ENCODE results near the gene RUNX2.

RUNX2 gene

DNA sequence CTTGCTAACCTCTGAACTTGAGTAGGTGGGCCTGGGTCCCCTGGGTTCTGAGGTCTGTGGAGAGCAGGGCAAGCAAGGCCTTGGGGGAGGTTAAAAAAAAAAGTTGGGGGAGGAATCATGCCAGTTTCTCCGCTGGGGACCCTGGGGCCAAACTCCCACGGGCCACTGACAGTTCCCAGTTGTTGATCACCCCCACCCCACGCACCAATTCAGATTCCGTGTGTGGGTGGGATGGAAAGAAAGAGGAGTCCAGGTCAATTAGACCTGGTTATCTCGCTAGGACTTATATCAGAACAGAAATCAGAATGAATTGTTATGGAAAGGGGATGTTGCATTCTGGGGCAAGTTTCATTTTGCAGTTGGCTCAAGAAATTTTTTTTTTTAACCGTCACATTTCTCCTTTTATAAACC is 96.3 kb downstream of the RUNX2 start:
- TF ChIP-seq TAF1 (IDR thresholded peaks at IDR 0.05; ENCODE audit: low read depth) (no peak), CEBPB (IDR thresholded peaks at IDR 0.05) (no peak)
- TF ChIP-seq, protein P1, sequence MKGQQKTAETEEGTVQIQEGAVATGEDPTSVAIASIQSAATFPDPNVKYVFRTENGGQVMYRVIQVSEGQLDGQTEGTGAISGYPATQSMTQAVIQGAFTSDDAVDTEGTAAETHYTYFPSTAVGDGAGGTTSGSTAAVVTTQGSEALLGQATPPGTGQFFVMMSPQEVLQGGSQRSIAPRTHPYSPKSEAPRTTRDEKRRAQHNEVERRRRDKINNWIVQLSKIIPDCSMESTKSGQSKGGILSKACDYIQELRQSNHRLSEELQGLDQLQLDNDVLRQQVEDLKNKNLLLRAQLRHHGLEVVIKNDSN (IDR thresholded peaks at IDR 0.05) = no peak

DNA sequence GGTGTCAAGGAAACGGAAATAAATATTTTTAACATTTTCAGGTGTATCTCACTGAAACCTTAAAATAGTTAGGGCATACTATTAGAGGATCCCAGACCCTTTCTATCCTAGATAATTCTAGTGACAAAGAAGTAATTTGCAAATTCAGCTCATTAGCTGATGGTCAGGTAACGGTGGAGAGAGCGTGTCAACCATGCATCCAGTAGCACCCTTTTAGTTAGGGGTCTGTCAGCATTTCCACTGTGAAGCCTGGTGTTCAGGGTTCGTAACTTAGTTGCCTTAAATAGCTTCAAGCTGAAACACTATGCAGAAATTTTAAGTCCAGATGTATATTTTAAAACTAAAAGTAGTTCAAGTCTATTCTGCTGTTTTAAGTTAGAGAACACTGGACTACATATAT is 98.1 kb downstream of the RUNX2 start:
- TF ChIP-seq, protein P1 (IDR thresholded peaks at IDR 0.05) = no peak
- TF ChIP-seq YY1 (IDR thresholded peaks at IDR 0.05; ENCODE audit: low read depth) = no peak
- TF ChIP-seq, protein P2, sequence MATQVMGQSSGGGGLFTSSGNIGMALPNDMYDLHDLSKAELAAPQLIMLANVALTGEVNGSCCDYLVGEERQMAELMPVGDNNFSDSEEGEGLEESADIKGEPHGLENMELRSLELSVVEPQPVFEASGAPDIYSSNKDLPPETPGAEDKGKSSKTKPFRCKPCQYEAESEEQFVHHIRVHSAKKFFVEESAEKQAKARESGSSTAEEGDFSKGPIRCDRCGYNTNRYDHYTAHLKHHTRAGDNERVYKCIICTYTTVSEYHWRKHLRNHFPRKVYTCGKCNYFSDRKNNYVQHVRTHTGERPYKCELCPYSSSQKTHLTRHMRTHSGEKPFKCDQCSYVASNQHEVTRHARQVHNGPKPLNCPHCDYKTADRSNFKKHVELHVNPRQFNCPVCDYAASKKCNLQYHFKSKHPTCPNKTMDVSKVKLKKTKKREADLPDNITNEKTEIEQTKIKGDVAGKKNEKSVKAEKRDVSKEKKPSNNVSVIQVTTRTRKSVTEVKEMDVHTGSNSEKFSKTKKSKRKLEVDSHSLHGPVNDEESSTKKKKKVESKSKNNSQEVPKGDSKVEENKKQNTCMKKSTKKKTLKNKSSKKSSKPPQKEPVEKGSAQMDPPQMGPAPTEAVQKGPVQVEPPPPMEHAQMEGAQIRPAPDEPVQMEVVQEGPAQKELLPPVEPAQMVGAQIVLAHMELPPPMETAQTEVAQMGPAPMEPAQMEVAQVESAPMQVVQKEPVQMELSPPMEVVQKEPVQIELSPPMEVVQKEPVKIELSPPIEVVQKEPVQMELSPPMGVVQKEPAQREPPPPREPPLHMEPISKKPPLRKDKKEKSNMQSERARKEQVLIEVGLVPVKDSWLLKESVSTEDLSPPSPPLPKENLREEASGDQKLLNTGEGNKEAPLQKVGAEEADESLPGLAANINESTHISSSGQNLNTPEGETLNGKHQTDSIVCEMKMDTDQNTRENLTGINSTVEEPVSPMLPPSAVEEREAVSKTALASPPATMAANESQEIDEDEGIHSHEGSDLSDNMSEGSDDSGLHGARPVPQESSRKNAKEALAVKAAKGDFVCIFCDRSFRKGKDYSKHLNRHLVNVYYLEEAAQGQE (IDR thresholded peaks at IDR 0.05; ENCODE audit: low read depth) = no peak
- TF ChIP-seq ZBTB7A (IDR thresholded peaks at IDR 0.05; ENCODE audit: low read depth) = no peak
- no peak for TF ChIP-seq EP300 (IDR thresholded peaks at IDR 0.05; ENCODE audit: borderline replicate concordance)
- TF ChIP-seq CEBPB (IDR thresholded peaks at IDR 0.05) = no peak
- TF ChIP-seq, protein P3, sequence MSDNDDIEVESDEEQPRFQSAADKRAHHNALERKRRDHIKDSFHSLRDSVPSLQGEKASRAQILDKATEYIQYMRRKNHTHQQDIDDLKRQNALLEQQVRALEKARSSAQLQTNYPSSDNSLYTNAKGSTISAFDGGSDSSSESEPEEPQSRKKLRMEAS (IDR thresholded peaks at IDR 0.05) = no peak
- TF ChIP-seq CREB1 (IDR thresholded peaks at IDR 0.05; ENCODE audit: low read depth) = no peak
- no peak for TF ChIP-seq FOXM1 (IDR thresholded peaks at IDR 0.05; ENCODE audit: borderline replicate concordance, low read depth)
- no peak for TF ChIP-seq EGR1 (IDR thresholded peaks at IDR 0.05)

DNA sequence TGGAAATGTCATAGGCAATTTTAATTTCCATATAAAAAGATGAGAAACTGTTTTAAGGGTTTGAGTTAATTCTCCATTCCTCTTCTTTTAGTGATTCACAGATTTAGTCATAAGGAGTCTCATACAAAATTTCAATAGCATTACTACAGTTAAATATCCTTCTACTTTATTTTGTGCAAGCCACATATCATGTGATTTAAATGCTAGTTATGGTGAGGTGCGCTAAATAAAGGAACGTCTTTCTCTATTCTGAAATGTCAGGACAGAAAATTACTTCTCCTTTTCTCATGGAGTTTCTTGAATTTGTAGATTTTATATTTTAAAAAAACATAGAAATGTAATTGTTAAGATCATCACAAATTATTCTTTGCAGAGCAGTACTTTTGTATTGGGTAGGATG is 99.6 kb downstream of the RUNX2 start:
- TF ChIP-seq FOXM1 (IDR thresholded peaks at IDR 0.05; ENCODE audit: borderline replicate concordance, low read depth) (no peak), ZBTB7A (IDR thresholded peaks at IDR 0.05; ENCODE audit: low read depth) (no peak), TEAD4 (IDR thresholded peaks at IDR 0.05) (no peak), RAD21 (IDR thresholded peaks at IDR 0.05; ENCODE audit: low read depth) (no peak), YY1 (IDR thresholded peaks at IDR 0.05; ENCODE audit: low read depth) (no peak), TAF1 (IDR thresholded peaks at IDR 0.05; ENCODE audit: low read depth) (no peak)
- TF ChIP-seq, protein P2 (IDR thresholded peaks at IDR 0.05; ENCODE audit: low read depth) = no peak

DNA sequence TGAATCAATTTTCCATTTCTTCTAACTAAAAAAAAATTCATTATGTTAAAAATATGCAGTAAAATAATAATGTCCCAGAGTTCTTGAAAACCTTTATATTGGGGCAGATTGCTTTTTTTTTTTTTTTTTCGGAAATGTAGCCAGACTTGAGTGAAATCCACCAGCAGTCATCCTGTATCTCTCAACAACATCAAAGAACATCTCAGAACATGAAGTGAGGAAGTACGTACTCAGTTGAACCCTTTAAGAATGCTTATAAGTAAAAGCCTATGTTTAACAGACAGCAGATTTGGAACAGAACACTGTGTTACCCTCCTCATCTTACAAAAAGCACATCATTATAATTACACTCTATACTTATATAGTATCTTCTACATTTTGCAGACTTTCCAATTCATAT is 100.6 kb downstream of the RUNX2 start:
- TF ChIP-seq TAF1 (IDR thresholded peaks at IDR 0.05; ENCODE audit: low read depth) (no peak), EP300 (IDR thresholded peaks at IDR 0.05; ENCODE audit: borderline replicate concordance) (no peak)
- TF ChIP-seq, protein P1 (IDR thresholded peaks at IDR 0.05) = no peak

DNA sequence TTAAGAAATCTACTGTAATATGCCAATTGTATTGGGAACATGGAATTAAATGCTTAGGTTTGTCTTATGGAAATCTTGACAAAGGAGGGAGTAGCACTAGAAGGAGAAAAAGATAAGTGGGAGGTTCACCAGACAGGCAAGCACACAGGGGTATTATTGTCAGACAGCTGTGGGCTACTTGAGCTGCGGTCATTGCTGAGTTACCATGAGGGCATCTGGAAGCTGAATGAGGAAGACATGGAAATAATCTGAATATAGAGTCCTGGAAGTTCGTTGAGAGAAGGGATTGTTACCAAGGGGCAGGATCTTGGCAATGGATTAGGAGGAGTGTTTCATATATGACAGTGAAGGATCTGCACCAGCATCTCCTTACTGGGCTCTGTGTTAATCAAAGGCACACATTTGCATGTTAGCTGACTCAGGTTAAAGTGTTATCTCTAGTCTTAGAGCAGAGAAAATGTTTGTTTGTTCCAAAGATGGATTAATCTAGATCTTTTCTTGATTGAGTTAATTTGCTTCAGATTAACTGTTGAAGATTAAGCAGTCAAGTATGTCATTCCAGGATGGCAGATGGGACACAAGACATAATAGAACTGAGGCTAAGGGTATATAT is 102.6 kb downstream of the RUNX2 start:
- TF ChIP-seq RAD21 (IDR thresholded peaks at IDR 0.05; ENCODE audit: low read depth) = no peak
- TF ChIP-seq FOXM1 (IDR thresholded peaks at IDR 0.05; ENCODE audit: borderline replicate concordance, low read depth) = no peak
- TF ChIP-seq TCF12 (IDR thresholded peaks at IDR 0.05; ENCODE audit: low read depth) = no peak
- TF ChIP-seq EGR1 (IDR thresholded peaks at IDR 0.05) = no peak
- TF ChIP-seq, protein P3 (IDR thresholded peaks at IDR 0.05) = no peak
- TF ChIP-seq CEBPB (IDR thresholded peaks at IDR 0.05) = no peak
- TF ChIP-seq YY1 (IDR thresholded peaks at IDR 0.05; ENCODE audit: low read depth) = no peak
- TF ChIP-seq, protein P1 (IDR thresholded peaks at IDR 0.05) = no peak
- TF ChIP-seq, protein P2 (IDR thresholded peaks at IDR 0.05; ENCODE audit: low read depth) = no peak
- TF ChIP-seq TEAD4 (IDR thresholded peaks at IDR 0.05) = no peak
- TF ChIP-seq EP300 (IDR thresholded peaks at IDR 0.05; ENCODE audit: borderline replicate concordance) = no peak
- no peak for TF ChIP-seq NFIC (IDR thresholded peaks at IDR 0.05)
- TF ChIP-seq CREB1 (IDR thresholded peaks at IDR 0.05; ENCODE audit: low read depth) = no peak
- no peak for TF ChIP-seq TAF1 (IDR thresholded peaks at IDR 0.05; ENCODE audit: low read depth)
- TF ChIP-seq ZBTB7A (IDR thresholded peaks at IDR 0.05; ENCODE audit: low read depth) = no peak
